Measurements from ENCODE around the gene BCLAF1.

BCLAF1 gene

DNA sequence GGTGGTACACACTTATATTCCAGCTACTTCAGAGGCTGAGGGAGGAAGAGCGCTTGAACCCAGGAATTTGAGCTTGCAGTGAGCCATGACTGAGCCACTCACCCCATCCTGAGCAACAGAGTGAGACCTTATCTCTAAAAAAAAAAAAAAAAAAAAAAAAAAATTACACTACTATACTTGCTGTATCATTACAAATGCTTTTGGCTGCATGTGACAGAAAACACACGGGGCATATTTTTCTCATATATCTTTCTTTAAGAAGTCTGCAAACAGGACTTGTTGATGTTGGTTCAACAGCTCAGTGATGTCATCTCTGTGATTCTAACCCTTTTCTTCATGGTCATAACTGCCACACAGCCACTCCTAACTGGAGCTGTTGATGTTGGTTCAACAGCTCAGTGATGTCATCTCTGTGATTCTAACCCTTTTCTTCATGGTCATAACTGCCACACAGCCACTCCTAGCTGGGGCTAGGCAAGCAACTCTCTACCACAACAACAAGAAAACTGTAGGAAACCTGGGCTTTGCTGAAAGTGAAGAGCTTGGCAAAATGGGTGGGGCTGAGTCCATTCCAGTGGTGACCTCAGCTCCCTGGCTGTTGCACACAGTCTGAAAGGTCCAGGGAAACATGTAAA lies 59.3 kb downstream of the BCLAF1 start:
- no peaks in the 10 kb centered on the region for H3K9me2 ChIP-seq (ENCODE audit: low read depth, low read length)
- no peaks in the 10 kb centered on the region for H3F3A ChIP-seq (ENCODE audit: insufficient read depth, low read length)
- no peak overlapping the region for H3K4me2 ChIP-seq (ENCODE audit: low read length)
- TF ChIP-seq, protein P1, sequence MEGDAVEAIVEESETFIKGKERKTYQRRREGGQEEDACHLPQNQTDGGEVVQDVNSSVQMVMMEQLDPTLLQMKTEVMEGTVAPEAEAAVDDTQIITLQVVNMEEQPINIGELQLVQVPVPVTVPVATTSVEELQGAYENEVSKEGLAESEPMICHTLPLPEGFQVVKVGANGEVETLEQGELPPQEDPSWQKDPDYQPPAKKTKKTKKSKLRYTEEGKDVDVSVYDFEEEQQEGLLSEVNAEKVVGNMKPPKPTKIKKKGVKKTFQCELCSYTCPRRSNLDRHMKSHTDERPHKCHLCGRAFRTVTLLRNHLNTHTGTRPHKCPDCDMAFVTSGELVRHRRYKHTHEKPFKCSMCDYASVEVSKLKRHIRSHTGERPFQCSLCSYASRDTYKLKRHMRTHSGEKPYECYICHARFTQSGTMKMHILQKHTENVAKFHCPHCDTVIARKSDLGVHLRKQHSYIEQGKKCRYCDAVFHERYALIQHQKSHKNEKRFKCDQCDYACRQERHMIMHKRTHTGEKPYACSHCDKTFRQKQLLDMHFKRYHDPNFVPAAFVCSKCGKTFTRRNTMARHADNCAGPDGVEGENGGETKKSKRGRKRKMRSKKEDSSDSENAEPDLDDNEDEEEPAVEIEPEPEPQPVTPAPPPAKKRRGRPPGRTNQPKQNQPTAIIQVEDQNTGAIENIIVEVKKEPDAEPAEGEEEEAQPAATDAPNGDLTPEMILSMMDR (IDR thresholded peaks at IDR 0.05; ENCODE audit: low read length), result no peak
- no peak for TF ChIP-seq EZH2 (IDR thresholded peaks at IDR 0.05; ENCODE audit: borderline replicate concordance, low read length)
- no peaks in the 10 kb centered on the region for H3K4me1 ChIP-seq (ENCODE audit: insufficient read depth, low read length, severe bottlenecking)
- H2AFZ ChIP-seq (ENCODE audit: low read length), result no peak overlapping the region
- no peak overlapping the region for H3K4me3 ChIP-seq (ENCODE audit: low read depth, low read length, poor library complexity, severe bottlenecking)
- peaks cover 26% of the 10 kb centered on the region for H3K36me3 ChIP-seq (ENCODE audit: insufficient read depth, low read length)
- H3K9ac ChIP-seq (ENCODE audit: low read length), result no peak overlapping the region
- no peak overlapping the region for H3K27ac ChIP-seq (ENCODE audit: low read depth, low read length, poor library complexity, severe bottlenecking)
- H3K27me3 ChIP-seq (ENCODE audit: insufficient read depth, low read length), result no peaks in the 10 kb centered on the region
- H3K9me3 ChIP-seq (ENCODE audit: low read length), result no peaks in the 10 kb centered on the region
- H4K20me1 ChIP-seq (ENCODE audit: insufficient read depth, low read length), result no peaks in the 10 kb centered on the region
- H3K79me2 ChIP-seq (ENCODE audit: insufficient read depth, low read length), result no peaks in the 10 kb centered on the region

DNA sequence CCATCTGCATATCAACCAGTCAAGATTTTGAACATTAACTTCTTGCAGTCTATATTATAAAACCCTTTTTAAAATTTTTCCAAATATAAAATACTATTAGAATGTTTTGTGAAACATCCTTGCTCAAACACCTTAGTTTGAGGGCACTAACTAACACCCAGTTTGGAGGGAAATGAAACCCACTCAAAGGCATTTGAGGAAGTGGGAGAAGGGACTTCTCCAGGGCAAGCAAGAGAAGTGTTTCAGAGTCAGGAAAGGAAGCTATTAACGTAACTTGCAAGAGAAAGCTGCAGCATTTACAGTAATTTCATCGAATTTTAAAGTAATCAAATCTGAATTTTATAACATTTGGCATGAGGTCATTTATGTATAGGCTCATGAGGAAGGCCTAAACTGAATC lies 60.8 kb downstream of the BCLAF1 start:
- Histone ChIP-seq H2AFZ (ENCODE audit: low read length) (no peak overlapping the region), H3K79me2 (ENCODE audit: insufficient read depth, low read length) (no peaks in the 10 kb centered on the region), H3F3A (ENCODE audit: insufficient read depth, low read length) (no peaks in the 10 kb centered on the region), H3K4me3 (ENCODE audit: low read depth, low read length, poor library complexity, severe bottlenecking) (no peak overlapping the region), H3K27ac (ENCODE audit: low read depth, low read length, poor library complexity, severe bottlenecking) (no peak overlapping the region), H3K4me1 (ENCODE audit: insufficient read depth, low read length, severe bottlenecking) (no peaks in the 10 kb centered on the region), H3K27me3 (ENCODE audit: insufficient read depth, low read length) (no peaks in the 10 kb centered on the region), H3K9me3 (ENCODE audit: low read length) (no peaks in the 10 kb centered on the region), H3K9ac (ENCODE audit: low read length) (no peak overlapping the region), H4K20me1 (ENCODE audit: insufficient read depth, low read length) (no peaks in the 10 kb centered on the region), H3K36me3 (ENCODE audit: insufficient read depth, low read length) (peaks cover 17% of the 10 kb centered on the region), H3K9me2 (ENCODE audit: low read depth, low read length) (no peaks in the 10 kb centered on the region), H3K4me2 (ENCODE audit: low read length) (no peak overlapping the region)
- no peak for TF ChIP-seq EZH2 (IDR thresholded peaks at IDR 0.05; ENCODE audit: borderline replicate concordance, low read length)
- TF ChIP-seq, protein P1 (IDR thresholded peaks at IDR 0.05; ENCODE audit: low read length), result no peak

DNA sequence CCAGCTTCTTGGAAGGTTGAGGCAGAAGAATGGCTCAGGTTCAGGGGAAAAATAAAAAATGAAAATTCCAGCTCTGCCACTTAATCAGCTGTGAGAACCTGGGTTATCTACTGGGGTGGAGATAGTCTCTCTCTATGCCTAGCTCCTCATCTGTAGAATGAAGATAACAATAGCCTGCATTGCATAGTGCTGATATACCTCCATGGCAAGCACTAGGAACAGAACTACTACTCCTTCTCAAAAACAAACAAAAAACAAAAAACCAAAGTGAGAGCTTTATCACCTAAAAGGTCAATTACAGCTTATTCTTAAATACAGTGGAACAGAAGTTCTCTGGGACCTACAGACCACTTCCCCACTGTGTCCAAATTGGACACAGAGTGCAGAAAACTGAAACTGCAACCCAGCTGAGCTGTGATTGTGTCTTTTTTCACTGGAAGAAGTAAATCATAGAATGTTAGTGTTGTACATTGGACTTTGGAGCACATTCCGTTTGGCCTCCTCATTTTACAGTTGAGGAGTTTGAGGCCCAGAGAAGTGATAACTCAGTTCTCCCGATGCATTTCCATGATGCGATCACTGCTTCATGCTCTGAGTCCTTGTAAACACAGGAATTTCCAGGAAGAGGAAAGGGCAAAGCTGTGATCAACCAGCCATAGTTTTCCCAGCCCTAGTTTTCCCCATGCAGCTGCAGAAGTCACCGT lies 62.8 kb downstream of the BCLAF1 start:
- H3K36me3 ChIP-seq (ENCODE audit: insufficient read depth, low read length), result peaks cover 9% of the 10 kb centered on the region; the same call in 1 of the 2 replicates
- no peak overlapping the region for H2AFZ ChIP-seq (ENCODE audit: low read length)
- H3K9ac ChIP-seq (ENCODE audit: low read length), result no peak overlapping the region
- H3K9me3 ChIP-seq (ENCODE audit: low read length), result no peaks in the 10 kb centered on the region
- H4K20me1 ChIP-seq (ENCODE audit: insufficient read depth, low read length), result no peaks in the 10 kb centered on the region
- H3K4me3 ChIP-seq (ENCODE audit: low read depth, low read length, poor library complexity, severe bottlenecking), result no peak overlapping the region
- H3K79me2 ChIP-seq (ENCODE audit: insufficient read depth, low read length), result no peaks in the 10 kb centered on the region
- H3K4me1 ChIP-seq (ENCODE audit: insufficient read depth, low read length, severe bottlenecking), result no peaks in the 10 kb centered on the region
- H3K9me2 ChIP-seq (ENCODE audit: low read depth, low read length), result no peaks in the 10 kb centered on the region
- H3K27ac ChIP-seq (ENCODE audit: low read depth, low read length, poor library complexity, severe bottlenecking), result no peak overlapping the region
- peak overlapping the region; percentile 27; the same call in 1 of the 2 replicates for H3K4me2 ChIP-seq (ENCODE audit: low read length)
- no peaks in the 10 kb centered on the region for H3F3A ChIP-seq (ENCODE audit: insufficient read depth, low read length)
- TF ChIP-seq EZH2 (IDR thresholded peaks at IDR 0.05; ENCODE audit: borderline replicate concordance, low read length), result no peak
- TF ChIP-seq, protein P1 (IDR thresholded peaks at IDR 0.05; ENCODE audit: low read length), result no peak
- H3K27me3 ChIP-seq (ENCODE audit: insufficient read depth, low read length), result no peaks in the 10 kb centered on the region
